Measurements from ENCODE around the gene TMED10.

The TMED10 gene

GRCh38 chr14:75120541-75121291, 55.7 kb downstream of the TMED10 start:
- peaks cover 7% of the 10 kb centered on the region for H3K36me3 ChIP-seq (ENCODE audit: control insufficient read depth, insufficient read depth, low read length)
- DNase-seq (ENCODE audit: extremely low read depth, insufficient read length) = no peak
- H3K27me3 ChIP-seq (replicated peaks; ENCODE audit: control insufficient read depth, insufficient read depth, low read length) = no peaks in the 10 kb centered on the region
- no peak overlapping the region for H3K4me3 ChIP-seq (replicated peaks; ENCODE audit: low read depth, low read length)
- TF ChIP-seq CTCF (IDR thresholded peaks at IDR 0.05; ENCODE audit: insufficient read depth, low read length, poor library complexity, severe bottlenecking) = no peak

GRCh38 chr14:75119056-75119455, 57.4 kb downstream of the TMED10 start:
- H3K4me3 ChIP-seq (replicated peaks; ENCODE audit: low read depth, low read length) = no peak overlapping the region
- H3K36me3 ChIP-seq (ENCODE audit: control insufficient read depth, insufficient read depth, low read length) = peaks cover 8% of the 10 kb centered on the region
- no peak for TF ChIP-seq CTCF (IDR thresholded peaks at IDR 0.05; ENCODE audit: insufficient read depth, low read length, poor library complexity, severe bottlenecking)
- no peak for DNase-seq (ENCODE audit: extremely low read depth, insufficient read length)
- H3K27me3 ChIP-seq (replicated peaks; ENCODE audit: control insufficient read depth, insufficient read depth, low read length) = no peaks in the 10 kb centered on the region

- no peaks in the 10 kb centered on the region for H3K27me3 ChIP-seq (replicated peaks; ENCODE audit: control insufficient read depth, insufficient read depth, low read length)
- no peak overlapping the region for H3K4me3 ChIP-seq (replicated peaks; ENCODE audit: low read depth, low read length)
- TF ChIP-seq CTCF (IDR thresholded peaks at IDR 0.05; ENCODE audit: insufficient read depth, low read length, poor library complexity, severe bottlenecking) = no peak
- DNase-seq (ENCODE audit: extremely low read depth, insufficient read length) = no peak
- H3K36me3 ChIP-seq (ENCODE audit: control insufficient read depth, insufficient read depth, low read length) = peaks cover 8% of the 10 kb centered on the region
Observed at GRCh38 chr14:75113932-75114539, 62.4 kb downstream of the TMED10 start.

GRCh38 chr14:75109877-75110276, 66.5 kb downstream of the TMED10 start:
- no peak overlapping the region for H3K4me3 ChIP-seq (replicated peaks; ENCODE audit: low read depth, low read length)
- no peaks in the 10 kb centered on the region for H3K27me3 ChIP-seq (replicated peaks; ENCODE audit: control insufficient read depth, insufficient read depth, low read length)
- no peak for DNase-seq (ENCODE audit: extremely low read depth, insufficient read length)
- H3K36me3 ChIP-seq (ENCODE audit: control insufficient read depth, insufficient read depth, low read length) = peaks cover 13% of the 10 kb centered on the region
- TF ChIP-seq CTCF (IDR thresholded peaks at IDR 0.05; ENCODE audit: insufficient read depth, low read length, poor library complexity, severe bottlenecking) = no peak

GRCh38 chr14:75107186-75107585, 69.2 kb downstream of the TMED10 start:
- no peak for TF ChIP-seq CTCF (IDR thresholded peaks at IDR 0.05; ENCODE audit: insufficient read depth, low read length, poor library complexity, severe bottlenecking)
- Histone ChIP-seq H3K4me3 (replicated peaks; ENCODE audit: low read depth, low read length) (no peak overlapping the region), H3K36me3 (ENCODE audit: control insufficient read depth, insufficient read depth, low read length) (peaks cover 13% of the 10 kb centered on the region), H3K27me3 (replicated peaks; ENCODE audit: control insufficient read depth, insufficient read depth, low read length) (no peaks in the 10 kb centered on the region)
- DNase-seq (ENCODE audit: extremely low read depth, insufficient read length) = no peak

Data from GM06990 (cell line).